GM12874 (cell line): Measurements from ENCODE around the gene WDR90.

ENCODE experiments used
- CTCF ChIP-seq: IDR thresholded peaks from 2 replicates; pipeline ENCODE4 v1.5.1; 2011; ENCODE audit warnings: low read depth, mild to moderate bottlenecking, control low read depth, low read length, moderate library complexity; ENCODE audit not compliant: insufficient read depth

WDR90 gene

GRCh38 chr16:610513-611381 is 38.4 kb upstream of the WDR90 start:
- peak; percentile 70 for TF ChIP-seq CTCF

DNA sequence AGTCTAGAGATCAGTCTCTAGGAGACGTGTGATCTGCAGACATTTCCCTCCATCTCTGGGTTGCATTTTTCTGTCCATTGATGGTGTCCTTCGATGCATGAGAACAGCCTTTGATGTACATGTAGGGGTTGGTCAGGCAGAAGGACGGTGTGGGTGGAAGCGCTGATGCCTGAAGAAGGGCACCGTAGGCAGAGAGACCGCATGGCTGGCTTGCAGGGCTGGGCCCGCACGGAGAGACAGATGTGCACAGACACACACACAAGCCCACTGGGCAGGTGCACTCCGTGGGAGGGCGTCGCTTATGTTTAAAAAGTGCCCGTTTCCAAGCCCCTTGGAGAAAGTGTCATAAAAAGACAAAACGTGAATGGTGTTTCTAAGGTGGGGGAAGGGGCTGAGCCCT is 34.0 kb upstream of the WDR90 start:
- no peak for TF ChIP-seq CTCF

- no peak for TF ChIP-seq CTCF
Observed at GRCh38 chr16:616733-617586, 32.2 kb upstream of the WDR90 start.

GRCh38 chr16:617855-618254 is 31.3 kb upstream of the WDR90 start:
- no peak for TF ChIP-seq CTCF

DNA sequence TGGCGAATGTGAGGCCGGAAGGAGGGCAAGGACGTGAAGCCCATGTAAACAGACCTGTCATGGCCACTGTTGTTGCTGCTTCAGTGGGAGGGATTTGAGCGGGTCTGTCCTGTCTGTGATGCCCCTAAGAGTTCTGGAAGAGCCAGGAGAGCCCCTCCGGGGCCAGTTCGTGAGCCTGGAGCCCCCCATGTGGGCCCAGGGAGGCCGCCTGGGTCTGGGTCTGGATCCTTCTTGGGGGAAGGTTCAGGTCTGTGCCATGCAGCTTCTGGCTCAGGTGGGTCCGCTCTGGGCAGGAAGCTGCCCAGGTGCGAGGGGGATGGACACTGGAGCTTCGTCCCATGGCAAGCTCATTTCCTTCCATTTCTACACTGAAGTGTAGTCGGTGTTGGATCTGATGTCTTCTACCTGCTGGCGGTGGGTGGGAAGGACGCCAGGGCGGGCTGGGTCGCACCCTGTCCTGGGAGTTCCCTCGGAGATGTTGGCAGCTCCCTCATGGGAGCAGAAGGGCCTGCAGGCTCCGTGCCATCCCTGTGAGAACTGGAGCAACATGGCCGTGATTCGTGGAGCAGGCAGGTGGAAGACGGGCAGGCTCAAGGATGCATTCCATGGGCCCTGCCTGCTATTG is 29.6 kb upstream of the WDR90 start:
- no peak for TF ChIP-seq CTCF

- no peak for TF ChIP-seq CTCF
Observed at GRCh38 chr16:620700-621525, 28.3 kb upstream of the WDR90 start.
